GM19043 (cell line): Measurements from ENCODE around the gene HTATIP2.
A peak's percentile ranks its signal among the peaks of the same experiment; 100 is the strongest.
"Not testable (repeated sequence)": the region's sequence is repeated elsewhere in the genome, so short reads cannot be mapped to it uniquely, and the experiment has no call there.

Source experiments
- ATAC-seq: cut with Tn5 transposase; IDR thresholded peaks from one replicate; pipeline ENCODE4 v1.9.1; 2021; ENCODE audit warnings: low read depth; ENCODE audit not compliant: unreplicated experiment

HTATIP2 gene

GRCh38 chr11:20363500-20364340 lies at the start of gene HTATIP2:
HTATIP2 (plus strand) TSS chr11:20363714; CDS start chr11:20364238, 524 bp downstream.
- ATAC-seq, result peak; percentile 88

GRCh38 chr11:20315800-20316199 lies 47.7 kb upstream of the HTATIP2 start:
- no peak for ATAC-seq

GRCh38 chr11:20321177-20321576 lies 42.3 kb upstream of the HTATIP2 start:
- ATAC-seq, result no peak

GRCh38 chr11:20327377-20327935 lies 36.1 kb upstream of the HTATIP2 start:
- no peak for ATAC-seq

GRCh38 chr11:20336056-20336455 lies 27.5 kb upstream of the HTATIP2 start:
- ATAC-seq, result no peak

GRCh38 chr11:20337526-20338154 lies 25.9 kb upstream of the HTATIP2 start:
- ATAC-seq, result no peak

- ATAC-seq, result no peak
These were observed 21.0 kb upstream of the HTATIP2 start for GRCh38 chr11:20342347-20343141.

- no peak for ATAC-seq
These were observed 12.4 kb upstream of the HTATIP2 start for GRCh38 chr11:20351136-20351535.

GRCh38 chr11:20351751-20352262 lies 11.7 kb upstream of the HTATIP2 start:
- no peak for ATAC-seq

- no peak for ATAC-seq
These were observed 9.6 kb upstream of the HTATIP2 start for GRCh38 chr11:20353829-20354434.

- ATAC-seq, result peak; percentile 83
These were observed 8.0 kb upstream of the HTATIP2 start for GRCh38 chr11:20355221-20356219.

GRCh38 chr11:20357150-20357549 lies 6.4 kb upstream of the HTATIP2 start:
- ATAC-seq, result no peak

GRCh38 chr11:20360650-20361049 lies 2.9 kb upstream of the HTATIP2 start:
- ATAC-seq, result no peak

GRCh38 chr11:20362481-20362880 lies 1.0 kb upstream of the HTATIP2 start:
- ATAC-seq, result no peak

GRCh38 chr11:20363149-20363499 lies 390 bp upstream of the HTATIP2 start:
- peak; percentile 8 for ATAC-seq

GRCh38 chr11:20364341-20364792 lies 853 bp downstream of the HTATIP2 start:
- no peak for ATAC-seq

- not testable (repeated sequence) for ATAC-seq
These were observed 2.0 kb downstream of the HTATIP2 start for GRCh38 chr11:20365465-20365864.

GRCh38 chr11:20367313-20367948 lies 3.9 kb downstream of the HTATIP2 start:
- no peak for ATAC-seq

GRCh38 chr11:20368438-20368837 lies 4.9 kb downstream of the HTATIP2 start:
- no peak for ATAC-seq
